Gastrocnemius medialis (tissue), 4 donors: Measurements from ENCODE around the gene ATF1.

Source experiments
- POLR2A ChIP-seq, 2 donors: fragments of 450-650 bp; IDR thresholded peaks; one replicate each; pipeline ENCODE4 v1.6.1; 2017; ENCODE audit warnings: antibody characterized with exemption in 2 of 2, mild to moderate bottlenecking in 2 of 2, moderate library complexity in 2 of 2
- TF ChIP-seq, protein P1 (sequence below), 5 experiments: fragments of 450-650 bp in 3 of 5; fragments of 200-600 bp in 2 of 5; sonication (generic) in 2 of 5; IDR thresholded peaks in 4 of 5; conservative IDR thresholded peaks in 1 of 5; 1 replicate in 4 of 5; 2 replicates in 1 of 5; pipeline ENCODE4 v1.5.1; 2016 to 2019; ENCODE audit warnings: antibody characterized with exemption in 5 of 5, mild to moderate bottlenecking in 3 of 5, moderate library complexity in 3 of 5

DNA sequence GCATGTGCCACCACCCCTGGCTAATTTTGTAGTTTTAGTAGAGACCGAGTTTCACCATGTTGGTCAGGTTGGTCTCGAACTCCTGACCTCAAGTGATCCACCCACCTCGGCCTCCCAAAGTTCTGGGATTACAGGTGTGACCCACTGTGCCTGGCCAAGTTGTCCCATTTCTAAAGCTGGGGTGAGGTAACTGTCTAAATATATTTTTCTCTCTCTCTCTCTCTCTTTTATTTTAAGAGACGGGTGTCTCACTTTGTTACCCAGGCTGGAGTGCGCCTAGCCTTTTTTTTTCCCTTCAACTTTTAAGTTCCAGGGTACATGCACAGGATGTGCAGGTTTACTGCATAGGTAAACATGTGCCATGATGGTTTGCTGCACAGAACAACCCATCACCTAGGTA lies 8.6 kb downstream of the ATF1 start:
- TF ChIP-seq, protein P1, sequence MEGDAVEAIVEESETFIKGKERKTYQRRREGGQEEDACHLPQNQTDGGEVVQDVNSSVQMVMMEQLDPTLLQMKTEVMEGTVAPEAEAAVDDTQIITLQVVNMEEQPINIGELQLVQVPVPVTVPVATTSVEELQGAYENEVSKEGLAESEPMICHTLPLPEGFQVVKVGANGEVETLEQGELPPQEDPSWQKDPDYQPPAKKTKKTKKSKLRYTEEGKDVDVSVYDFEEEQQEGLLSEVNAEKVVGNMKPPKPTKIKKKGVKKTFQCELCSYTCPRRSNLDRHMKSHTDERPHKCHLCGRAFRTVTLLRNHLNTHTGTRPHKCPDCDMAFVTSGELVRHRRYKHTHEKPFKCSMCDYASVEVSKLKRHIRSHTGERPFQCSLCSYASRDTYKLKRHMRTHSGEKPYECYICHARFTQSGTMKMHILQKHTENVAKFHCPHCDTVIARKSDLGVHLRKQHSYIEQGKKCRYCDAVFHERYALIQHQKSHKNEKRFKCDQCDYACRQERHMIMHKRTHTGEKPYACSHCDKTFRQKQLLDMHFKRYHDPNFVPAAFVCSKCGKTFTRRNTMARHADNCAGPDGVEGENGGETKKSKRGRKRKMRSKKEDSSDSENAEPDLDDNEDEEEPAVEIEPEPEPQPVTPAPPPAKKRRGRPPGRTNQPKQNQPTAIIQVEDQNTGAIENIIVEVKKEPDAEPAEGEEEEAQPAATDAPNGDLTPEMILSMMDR (IDR thresholded peaks at IDR 0.05 in 4 of 5, conservative IDR thresholded peaks at IDR 0.05 in 1 of 5), result no peak
- TF ChIP-seq POLR2A (IDR thresholded peaks at IDR 0.05), result no peak
